Transverse colon (tissue), 4 donors: ENCODE data around the gene UBA52.

Experiments used
- POLR2AphosphoS5 ChIP-seq, 3 donors: sonication (generic); formaldehyde crosslinking; IDR thresholded peaks; one replicate each; pipeline ENCODE4 v1.6.1; 2016; ENCODE audit warnings: antibody characterized with exemption in 3 of 3
- TF ChIP-seq, protein P1 (sequence below), 5 experiments: fragments of 200-600 bp in 3 of 5; fragments of 450-650 bp in 2 of 5; sonication (generic) in 3 of 5; IDR thresholded peaks; 1 replicate in 2 of 5; 2 replicates in 3 of 5; pipeline ENCODE4 v1.5.1; 2016 to 2017; ENCODE audit warnings: antibody characterized with exemption in 5 of 5, inconsistent platforms in 3 of 5, mild to moderate bottlenecking in 2 of 5, moderate library complexity in 1 of 5

DNA sequence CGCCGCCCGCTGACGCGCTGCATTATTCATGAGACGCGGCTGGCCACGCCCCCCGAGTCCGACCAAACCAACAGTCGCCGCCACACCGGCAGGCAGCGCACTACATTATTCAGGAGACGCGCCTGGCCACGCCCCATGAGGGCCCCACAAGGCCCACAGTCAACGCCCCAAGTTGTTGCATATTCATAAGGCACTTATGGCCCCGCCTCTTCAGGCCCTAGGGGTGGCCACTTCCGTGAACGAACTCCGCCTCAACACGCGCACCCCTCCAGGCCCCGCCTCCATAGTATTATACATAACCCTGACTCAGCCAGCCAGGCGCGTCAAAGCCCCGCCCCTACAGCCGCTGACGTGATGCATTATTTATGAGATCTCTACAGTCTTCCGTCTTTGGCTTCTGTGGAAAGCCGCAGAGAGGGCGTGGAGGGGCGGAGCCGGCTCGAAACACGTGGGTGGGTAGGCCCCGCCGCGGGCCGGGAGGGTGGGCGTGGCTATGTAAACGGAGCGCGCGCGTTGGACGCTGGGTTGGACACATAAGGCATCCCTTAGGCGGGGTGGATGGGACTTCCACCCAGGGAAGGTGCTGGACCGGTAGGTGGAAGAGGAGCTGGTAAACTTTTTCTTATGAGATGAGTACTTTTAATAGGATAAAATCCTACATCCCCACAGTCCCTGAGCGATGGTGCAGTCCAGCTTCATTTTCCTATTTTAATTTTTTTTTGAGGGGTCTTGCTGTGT lies 49.4 kb upstream of the UBA52 start:
- peak; percentile 45 to 76 (median 57) for TF ChIP-seq POLR2AphosphoS5 (IDR thresholded peaks at IDR 0.05)
- TF ChIP-seq, protein P1, sequence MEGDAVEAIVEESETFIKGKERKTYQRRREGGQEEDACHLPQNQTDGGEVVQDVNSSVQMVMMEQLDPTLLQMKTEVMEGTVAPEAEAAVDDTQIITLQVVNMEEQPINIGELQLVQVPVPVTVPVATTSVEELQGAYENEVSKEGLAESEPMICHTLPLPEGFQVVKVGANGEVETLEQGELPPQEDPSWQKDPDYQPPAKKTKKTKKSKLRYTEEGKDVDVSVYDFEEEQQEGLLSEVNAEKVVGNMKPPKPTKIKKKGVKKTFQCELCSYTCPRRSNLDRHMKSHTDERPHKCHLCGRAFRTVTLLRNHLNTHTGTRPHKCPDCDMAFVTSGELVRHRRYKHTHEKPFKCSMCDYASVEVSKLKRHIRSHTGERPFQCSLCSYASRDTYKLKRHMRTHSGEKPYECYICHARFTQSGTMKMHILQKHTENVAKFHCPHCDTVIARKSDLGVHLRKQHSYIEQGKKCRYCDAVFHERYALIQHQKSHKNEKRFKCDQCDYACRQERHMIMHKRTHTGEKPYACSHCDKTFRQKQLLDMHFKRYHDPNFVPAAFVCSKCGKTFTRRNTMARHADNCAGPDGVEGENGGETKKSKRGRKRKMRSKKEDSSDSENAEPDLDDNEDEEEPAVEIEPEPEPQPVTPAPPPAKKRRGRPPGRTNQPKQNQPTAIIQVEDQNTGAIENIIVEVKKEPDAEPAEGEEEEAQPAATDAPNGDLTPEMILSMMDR (IDR thresholded peaks at IDR 0.05) = peak in 2 of 5 experiments; percentile 17 to 21
